HG03139 (cell line): ENCODE results near the gene IRF2BP2.

Source experiments
- ATAC-seq: cut with Tn5 transposase; IDR thresholded peaks from one replicate; pipeline ENCODE4 v1.9.1; 2021; ENCODE audit not compliant: unreplicated experiment

The IRF2BP2 gene

DNA sequence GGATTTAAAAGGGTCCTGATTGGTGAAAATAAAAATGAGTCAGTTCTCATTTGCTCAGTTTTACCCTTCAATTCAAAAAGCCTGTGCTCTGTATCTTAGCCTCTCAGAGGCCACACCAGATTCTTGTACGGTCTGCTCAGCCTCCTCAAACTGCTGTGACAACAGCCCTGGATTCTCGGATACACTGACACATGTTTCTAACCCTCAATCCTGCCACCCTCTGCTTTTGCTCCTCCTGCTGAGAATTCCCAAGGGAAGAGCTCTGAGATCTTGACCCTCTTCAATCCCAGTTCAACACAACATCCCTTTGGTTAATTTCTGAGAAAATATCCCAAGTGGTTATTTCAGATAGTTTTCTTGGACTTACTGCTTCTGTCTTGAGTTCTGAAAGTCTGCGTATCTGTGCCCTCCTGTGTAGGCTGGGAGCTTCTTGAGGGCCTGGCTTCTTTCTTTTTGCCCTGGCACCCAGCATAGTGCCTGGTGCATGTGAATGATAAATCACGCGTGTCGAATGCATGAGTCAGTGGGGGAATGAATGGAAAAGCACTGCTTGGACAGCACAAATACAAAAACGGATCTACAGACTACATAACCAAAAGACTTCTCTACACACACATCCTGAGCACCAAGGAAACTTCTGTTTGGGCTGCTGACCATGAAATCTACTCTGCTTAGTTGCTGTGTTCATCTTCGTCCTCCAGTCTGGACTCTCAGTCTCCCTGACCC, 24.5 kb downstream of the IRF2BP2 start:
- no peak for ATAC-seq

DNA sequence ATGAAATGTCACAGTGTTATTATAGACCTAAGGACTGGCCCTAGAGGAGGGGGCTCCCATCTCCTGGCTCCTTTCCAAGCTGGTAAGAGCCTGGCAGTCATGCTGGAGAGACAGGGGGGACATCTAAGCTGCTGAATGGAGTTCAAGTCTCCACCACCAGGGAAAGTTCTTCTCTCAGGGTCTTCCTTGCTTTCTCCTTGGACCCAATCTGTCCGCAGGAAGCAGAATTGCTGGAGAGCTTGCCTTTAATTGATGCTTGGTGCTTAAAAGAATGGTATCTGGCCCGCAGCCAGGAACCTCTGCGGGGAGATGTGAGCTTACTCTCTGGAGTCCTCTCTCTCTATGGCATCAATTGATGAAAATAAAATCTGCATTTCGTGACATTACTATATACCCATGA, 25.1 kb downstream of the IRF2BP2 start:
- no peak for ATAC-seq

DNA sequence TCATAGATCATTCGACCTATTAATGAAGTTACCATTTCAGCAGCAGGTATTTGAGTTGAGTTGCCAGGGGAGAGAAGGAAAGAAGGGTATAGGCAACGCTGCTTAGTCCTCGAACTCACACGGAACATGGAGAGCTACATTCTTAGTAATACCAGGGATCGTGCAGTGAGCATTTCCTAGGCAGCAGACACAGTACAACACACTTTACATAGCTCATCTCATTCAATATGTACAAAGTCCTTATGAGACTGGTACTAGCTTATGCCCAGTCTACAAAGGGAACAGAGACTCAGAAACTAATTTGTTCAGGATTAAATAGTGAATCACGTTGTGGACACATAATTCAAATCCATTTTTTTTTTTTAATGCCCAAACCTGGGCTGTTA, 25.6 kb downstream of the IRF2BP2 start:
- no peak for ATAC-seq

DNA sequence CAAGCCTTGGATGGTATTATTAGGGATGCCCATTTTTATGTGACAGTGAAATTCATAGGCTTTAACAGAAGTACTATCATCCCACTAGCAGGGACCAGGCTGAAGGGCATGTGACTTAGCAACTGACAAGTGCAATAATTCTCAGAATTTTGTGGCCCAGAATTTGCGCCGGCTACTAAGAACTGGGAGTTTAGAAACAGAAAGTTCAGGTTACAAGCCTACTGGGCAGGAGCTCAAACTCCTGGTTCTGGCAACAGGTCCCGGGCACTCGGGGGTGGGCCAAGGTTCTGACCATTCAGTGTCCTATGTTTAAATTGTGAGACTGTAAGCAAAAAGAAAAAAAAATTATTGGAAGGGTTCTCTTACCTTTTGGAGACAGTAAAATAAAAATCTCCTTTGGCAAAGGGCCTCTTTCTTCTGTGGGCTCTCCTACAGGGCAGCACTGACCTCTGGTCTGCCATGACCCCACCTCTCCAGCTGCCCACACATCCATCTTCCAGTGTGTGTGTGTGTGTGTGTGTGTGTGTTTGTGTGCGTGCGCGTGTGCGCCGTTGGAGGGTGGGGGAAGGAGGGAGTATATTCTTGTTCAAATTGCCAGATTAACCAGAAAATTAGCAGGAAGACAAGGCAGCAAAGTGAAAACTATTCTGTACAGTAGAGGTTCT, 26.1 kb downstream of the IRF2BP2 start:
- ATAC-seq: no peak

DNA sequence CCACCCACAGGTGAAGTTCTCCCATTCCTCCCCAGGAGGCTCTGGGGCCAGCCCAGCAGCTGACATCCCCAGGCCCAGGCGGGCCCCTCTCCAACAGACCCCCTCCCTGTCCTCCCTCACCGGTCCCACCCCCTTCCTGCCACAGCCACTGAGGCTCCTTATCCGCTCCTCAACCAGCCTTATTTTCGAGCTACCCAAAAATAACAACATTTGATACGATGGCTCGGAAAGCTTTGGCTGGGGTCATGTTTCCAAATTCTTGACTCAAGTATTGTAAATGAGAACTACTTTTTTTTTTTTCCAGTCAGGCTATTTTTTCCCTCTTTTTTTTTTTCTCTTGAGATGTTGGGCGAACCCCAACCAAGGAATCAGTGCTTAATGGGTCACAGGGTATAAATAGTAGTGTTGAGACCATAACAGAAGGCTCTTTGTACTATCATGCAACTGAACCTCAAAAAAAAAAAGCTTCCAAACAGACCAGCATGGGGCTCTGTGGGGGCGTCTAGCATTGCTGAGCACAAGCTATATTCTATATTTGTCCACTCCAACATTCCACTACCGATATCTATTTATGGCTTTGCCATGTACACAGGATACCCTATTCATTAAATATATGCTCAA, 27.2 kb downstream of the IRF2BP2 start:
- no peak for ATAC-seq

- ATAC-seq: no peak
Measured at GRCh38 chr1:234582186-234582585, 27.8 kb downstream of the IRF2BP2 start.

DNA sequence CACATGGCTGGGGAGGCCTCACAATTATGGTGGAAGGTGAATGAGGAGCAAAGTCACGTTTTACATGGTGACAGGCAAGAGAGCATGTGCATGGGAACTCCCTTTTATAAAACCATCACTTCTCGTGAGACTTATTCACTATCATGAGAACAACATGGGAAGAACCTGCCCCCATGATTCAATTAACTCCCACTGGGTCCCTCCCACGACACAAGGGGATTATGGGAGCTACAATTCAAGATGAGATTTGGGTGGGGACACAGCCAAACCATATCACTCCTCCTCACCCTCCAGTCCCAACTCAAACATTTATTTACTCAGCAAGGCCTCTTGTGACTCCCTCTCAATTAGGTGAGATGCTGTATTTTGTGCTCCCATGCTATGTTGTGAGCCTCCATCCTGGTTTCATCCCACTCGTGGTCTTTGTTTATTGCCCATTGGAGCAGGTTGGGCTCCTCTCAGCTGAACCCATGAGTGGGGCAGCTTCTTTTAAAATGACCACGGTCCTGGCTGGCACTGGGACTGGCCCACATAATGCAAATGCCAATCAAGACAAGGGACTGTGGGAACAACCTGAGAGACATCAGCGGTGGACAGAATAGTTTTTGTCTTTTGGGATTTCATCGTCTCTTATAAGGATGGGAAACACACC, 28.8 kb downstream of the IRF2BP2 start:
- no peak for ATAC-seq

DNA sequence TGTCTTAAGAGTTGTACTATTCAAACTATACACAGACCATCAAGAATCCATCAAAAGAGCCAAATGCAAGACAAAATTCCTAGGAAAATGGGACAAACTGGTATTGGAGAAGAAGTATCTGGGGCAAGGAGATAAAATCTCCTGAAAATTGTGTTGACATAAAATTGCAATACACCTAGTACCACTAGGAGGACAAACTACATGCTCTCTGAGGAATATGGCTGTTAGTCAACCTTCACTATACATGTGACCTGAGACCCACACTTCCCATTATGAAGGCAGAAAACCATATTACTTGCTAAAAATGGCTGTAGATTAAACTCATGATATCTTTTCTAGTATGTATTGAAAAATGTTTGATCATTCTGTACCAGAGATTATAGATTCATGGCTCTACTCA, 30.0 kb downstream of the IRF2BP2 start:
- no peak for ATAC-seq

GRCh38 chr1:234578735-234579134, 31.2 kb downstream of the IRF2BP2 start:
- no peak for ATAC-seq

GRCh38 chr1:234578087-234578486, 31.9 kb downstream of the IRF2BP2 start:
- ATAC-seq: no peak

- ATAC-seq: no peak
Measured at GRCh38 chr1:234573711-234574299, 36.2 kb downstream of the IRF2BP2 start.

DNA sequence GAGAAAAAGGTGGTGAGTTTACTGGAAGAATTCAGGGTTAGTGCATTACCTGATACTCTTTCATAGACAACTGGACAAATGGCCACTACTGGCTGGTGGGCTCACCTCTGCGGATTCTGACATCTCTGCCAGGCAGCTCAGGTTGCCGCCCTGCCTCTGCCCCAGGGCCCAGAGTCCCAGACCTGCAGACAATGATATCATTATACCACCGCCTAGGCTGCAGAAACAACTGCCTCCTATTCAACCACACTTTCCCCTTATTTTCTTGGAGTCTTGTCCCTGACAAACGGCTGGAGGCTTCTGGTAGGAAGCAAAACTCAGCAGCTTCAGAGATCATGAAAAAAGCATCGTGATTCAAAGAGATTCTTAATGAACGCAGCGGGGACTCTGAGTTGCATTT, 37.0 kb downstream of the IRF2BP2 start:
- no peak for ATAC-seq

DNA sequence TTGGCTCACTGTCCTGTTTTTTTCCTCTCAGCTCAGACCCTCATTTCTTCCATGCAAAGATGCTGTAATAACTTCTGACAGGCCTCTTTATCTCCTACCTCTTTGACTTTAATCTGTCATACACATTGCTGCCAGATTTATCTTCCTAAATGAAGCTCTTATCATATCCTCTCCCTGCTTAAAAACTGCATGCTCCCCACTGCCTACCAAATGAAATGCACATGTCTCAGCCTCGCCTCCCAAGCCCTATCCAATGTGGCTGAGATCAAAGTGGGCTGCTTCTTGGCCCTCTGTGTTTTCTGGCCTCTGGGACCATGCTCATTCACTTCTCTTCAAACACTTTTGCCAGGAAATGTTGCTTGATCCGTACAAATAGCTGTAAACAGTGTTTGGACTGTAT, 38.3 kb downstream of the IRF2BP2 start:
- ATAC-seq: no peak

DNA sequence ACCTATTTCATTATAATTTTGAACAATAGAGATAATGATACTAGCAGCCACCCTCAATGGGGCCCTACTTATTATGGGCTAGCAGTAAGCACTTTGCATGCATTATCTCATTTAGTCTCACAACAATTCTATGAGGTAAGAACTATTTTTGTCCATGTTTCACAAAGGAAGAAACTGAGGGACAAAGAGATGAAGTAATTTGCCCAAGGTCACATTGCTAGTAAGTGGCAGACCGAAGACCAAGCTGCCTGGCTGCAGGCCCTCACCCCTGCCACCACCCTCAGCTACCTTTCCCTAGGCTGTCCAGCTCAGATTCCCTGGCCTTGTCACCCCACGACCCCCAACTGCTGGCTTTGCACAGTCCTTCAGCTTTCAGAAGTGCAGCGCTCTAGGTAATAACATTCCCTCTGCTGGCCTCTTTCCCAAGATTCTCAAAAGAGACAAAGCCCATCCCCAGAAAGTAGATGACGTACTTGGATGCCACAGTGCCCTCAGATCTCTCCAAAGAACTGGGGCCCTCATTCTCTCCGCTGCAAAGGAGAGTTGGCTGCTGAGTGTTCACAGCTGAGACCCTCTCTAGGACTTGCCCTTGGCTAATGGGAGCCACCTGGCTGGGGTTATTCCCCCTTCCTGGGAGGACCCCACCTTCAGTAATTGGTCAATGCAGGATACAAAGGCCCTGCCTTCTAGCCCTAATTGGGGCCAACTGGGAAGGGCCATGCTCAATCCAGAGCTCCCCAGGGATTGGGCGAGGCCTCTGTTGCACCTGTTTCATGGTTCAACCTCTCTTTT, 39.5 kb downstream of the IRF2BP2 start:
- ATAC-seq: no peak

DNA sequence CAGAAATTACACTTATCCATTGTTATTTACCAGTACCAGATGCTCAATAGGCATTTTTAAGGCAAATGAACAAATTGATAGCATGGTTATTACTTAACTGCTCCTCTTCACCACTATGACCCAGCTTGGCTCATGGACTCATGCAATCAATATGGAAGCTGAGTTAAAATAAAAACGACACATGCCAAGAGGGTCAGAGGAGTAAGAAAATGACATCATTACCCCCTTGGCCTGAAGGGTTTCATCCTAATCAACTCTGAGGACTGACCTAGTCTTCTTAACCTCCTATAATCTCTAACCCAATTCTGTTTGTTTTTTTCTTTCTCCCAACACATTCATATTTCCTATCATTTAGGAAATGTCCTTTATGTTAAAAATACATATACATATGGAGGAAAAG, 41.6 kb downstream of the IRF2BP2 start:
- ATAC-seq: no peak

DNA sequence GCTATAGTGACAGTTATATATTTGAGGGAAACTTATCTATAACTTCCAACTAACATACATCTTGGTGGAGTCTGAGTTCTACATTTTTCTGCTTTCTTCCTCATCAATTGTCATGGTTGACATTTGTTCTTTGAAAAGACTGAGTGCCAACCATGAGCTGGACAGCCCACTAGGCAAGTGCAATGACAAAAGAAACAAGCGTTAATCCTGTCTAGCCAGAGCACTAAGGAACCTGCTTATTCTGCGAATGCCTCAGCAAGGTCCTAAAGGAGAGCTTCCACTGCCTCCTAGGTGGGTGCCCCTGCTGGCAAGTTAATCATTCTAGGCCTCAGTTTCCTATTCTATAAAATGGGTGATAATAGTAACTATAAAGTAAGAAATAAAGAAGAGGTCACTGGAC, 44.8 kb downstream of the IRF2BP2 start:
- no peak for ATAC-seq

DNA sequence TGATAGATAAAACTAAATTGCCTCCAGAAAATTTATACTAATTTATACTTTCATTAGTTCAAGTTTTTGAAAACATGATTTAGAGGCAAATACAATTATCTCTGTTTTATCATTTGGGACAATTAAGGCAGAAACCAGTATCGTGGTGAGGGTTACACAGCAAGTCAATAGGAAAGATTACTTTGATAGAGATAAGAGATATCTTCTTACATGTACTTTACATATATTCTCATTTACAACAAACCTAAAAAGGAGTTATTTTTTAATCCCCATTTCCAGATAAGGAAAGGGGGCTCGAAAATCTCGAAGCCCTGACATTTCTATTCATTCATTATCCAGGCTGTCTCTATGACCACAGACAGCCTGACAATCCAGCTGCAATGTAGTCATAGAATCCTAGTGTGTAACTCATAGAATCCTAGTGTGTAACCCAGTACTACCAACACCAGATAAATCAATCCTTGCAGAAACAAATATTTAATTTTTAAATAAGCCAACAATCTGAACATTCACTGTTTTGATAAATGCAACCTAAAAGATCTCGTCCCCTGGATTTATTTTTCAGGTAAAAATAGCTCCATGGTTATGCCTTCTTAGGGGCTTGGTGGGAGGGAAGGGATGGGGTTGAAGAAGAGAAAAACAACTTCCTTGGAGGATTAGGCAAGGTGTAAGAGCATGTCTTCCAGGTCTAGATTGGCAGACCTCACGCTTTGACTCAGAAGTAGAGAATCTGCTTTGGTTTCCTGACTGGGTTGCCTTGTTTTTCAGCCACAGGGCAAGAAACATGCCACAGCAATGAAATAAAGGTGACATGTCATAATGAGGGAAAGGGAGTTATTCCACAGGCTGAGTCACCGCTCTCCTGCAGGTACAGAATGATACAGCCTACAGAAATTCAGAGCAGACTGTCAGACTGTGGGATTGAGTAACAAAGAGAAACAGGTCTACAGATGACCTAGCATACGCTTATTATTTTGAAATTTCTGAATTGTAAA, 45.6 kb downstream of the IRF2BP2 start:
- no peak for ATAC-seq

DNA sequence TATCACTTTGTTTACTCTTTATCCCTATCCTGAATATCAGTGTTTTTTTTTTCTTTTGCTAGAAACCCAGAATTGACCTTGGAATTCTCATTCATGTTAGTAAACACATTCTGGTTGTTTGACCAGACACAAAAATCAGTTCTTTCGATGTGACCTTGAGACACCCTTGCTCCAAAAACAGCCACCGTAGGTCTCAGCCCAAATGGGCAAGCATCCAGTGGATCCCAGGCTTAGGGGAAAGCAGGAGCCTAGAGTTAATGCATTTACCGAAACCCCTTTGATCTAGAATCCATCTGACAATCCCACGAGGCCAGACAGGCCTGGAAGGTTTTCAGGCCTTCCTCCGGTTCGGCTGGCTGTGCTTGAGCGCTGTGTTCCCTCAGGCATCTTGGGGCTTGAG, 47.6 kb downstream of the IRF2BP2 start:
- no peak for ATAC-seq

- no peak for ATAC-seq
Measured at GRCh38 chr1:234561319-234561718, 48.7 kb downstream of the IRF2BP2 start.
